ENCODE data around the gene WNT11.
"Not testable (repeated sequence)": the region's sequence is repeated elsewhere in the genome, so short reads cannot be mapped to it uniquely, and the experiment has no call there.

The WNT11 gene

DNA sequence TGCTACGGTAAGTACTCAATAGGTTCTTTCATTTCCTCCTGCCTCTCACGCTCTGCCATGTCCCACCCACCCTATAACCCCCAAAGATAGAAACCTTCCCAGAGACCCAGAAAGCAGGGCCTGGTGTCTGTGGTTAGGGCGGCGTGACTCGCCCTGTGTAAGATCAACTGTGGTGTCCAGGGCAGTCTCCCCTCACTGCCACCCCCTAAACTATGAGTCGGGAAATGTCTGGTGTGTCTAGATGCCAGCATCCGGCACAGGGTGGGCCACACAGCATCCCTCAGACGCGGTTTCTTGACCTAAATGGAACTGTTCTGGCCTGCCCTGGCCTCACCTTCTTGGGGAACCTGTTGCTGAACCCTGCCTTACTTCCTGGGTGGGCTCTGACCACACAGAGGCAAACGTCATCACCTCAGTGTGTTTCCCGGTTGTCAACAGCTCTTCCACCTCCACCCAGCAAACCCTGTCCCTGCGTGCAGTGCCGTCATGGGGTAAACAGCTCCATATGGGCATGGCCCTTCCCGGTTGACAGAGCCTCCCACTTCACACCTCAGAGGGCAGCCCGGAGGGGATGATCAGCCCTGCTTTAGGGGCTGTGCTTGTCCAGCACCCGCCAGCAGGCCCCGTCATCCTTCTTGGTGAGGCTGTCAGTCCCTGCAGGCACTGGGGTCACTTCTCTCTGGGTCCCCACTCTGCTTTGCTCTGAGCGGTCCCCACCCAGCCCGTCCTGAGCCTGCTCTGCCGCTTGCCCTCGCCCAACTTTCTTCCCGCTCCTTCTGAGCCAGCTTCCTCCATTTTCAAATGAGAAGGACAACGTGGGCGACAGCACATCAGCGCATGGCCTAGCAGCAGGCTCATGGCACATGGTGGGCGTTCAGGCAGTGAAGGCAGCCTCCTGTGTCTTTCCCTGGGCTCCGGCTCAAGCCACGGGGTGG lies 6.0 kb downstream of the WNT11 start:
- no peak for DNase-seq

GRCh38 chr11:76198691-76199090 lies 7.6 kb downstream of the WNT11 start:
- not testable (repeated sequence) for DNase-seq

DNA sequence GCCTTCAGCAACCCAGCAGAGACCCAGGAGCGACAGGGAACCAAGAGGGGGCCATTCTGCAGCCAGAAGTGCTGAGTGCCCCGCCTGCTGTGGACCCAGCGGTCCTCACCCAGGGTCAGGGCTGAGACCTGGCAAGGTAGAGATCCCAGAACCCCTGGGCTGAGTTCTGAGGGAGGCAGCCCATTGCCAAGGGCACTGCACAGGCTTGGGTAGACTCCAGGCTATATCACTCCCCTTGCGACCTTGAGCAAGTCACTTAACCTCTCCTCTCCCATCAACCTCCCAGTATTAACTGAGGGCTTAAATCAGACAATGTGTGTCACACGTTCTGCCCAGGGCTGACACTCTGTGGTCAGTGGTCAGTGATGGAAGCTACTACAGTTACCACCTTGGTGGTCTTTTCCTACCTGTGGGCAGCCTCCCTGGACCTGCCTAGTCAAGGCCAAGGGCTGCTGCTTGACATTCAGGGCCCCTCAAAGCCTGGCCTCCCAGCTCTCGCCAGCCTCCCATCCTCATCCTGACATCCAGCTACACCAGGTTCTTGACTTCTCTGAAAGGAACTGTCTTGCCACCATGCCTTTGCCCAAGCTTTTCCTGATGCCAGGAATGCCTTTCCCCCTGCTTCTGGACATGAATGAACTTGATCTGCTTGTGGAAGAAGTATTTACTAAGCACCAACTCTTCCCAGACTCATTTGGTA lies 8.2 kb downstream of the WNT11 start:
- DNase-seq: no peak

DNA sequence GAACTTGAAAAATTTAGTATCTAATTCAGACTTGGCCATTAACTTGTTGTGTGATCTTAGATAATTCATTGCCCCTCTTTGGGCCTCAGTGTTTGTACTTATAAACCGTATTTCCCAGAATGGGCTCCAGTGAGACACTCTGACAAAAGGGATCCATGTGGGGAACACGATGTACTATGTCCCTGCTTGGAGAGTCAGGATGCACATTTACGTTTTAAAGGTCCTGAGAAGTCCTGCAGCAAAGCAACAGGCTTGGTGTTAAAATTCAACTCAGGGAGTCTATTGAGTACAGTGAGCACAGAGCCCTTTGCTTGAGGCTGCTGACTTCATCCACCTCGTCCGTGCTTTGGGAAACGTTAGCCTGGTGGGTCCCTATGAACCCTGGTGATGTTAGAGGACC lies 9.0 kb downstream of the WNT11 start:
- no peak for DNase-seq

DNA sequence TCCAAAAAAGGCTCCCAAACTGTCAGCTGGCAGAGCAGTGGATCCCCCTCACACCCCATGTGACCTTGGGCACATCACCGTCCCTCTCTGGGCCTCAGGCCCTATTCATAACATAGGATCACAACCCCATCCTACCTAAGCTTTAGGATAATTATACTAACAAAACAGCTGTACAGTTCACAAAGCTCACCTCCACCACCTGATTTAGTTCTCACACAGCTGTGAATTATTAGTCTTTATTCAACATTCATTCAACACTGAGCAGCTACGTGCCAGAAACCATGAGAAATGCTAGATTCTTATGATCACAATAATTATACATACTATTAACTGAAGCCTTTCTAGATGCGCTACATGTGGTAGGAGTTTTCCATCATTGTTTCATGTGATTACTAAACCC lies 9.5 kb downstream of the WNT11 start:
- no peak for DNase-seq

DNA sequence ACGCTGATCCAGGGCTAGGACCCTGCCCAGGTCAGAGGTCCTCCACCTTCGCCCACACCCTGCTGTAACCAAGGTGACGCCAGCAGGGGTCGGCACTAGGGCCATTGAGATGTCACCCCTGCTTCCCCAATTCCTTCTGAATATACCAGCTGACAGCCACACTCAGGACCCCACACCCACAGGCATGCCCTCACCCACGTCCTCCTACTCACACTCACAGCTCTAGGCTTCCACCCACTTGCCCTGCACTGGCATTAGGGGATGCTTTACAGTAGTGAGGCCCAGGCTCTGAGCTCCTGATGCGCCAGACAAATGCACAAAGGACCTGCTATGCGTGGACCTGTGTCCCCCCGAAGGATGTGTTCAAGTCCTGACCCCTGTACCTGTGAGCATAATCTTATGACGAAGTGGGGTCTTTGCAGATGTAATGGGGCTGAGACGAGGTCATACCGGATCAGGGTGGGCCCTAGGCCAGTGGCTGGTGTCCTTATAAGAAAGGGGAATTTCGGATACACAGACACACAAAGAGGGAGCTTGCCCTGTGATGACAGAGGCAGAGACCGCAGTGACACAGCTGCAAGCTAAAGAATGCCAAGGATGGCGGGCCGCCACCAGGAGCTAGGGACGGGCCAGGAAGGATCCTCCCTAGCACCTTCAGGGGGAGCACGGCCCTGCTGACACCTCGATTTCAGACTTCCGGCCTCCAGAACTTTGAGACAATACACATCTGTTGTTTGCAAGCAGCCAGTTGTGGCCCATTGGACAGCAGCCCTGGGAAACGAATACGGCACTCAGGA lies 11.2 kb downstream of the WNT11 start:
- no peak for DNase-seq

GRCh38 chr11:76193219-76193618 lies 13.1 kb downstream of the WNT11 start:
- DNase-seq: no peak

GRCh38 chr11:76190376-76190775 lies 15.9 kb downstream of the WNT11 start:
- DNase-seq: no peak

DNA sequence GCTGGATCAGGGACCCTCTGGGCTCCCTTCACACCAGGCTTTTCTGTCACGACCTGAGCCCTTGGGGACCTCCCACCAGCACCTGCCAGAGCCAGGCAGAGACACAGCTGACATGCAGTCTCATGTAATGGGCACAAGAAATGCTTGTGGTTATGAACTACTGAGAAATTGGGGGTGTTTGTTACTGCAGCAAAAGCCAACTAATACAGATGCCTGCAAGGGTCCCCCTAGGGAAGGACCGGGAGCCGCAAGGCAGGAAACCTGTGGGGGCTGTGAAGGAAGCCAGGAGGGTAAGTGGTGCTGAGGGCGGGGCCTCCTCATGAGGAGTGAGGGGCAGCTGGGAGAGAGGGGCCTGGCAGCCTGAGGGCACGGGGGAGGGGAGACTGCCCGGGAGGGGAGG lies 16.6 kb downstream of the WNT11 start:
- no peak for DNase-seq

DNA sequence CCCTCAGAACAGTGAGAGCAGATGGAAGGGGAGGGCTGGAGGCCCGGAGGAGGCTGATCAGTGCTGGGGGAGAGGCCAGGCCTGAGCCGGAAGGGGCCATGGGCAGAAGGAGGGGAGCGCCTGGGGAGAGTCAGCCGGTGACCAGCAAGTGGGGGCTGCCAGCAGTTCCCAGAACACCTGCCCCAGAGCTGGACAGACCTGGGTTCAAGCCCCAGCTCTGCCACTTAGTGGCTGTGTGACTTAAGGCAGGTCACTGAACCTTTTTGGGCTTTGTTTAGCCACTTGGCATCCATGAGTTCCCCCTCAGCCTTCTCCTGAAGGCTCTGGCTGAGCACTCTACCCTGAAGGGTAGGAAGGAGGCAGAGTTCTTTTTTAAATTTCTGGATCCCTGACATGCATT lies 17.4 kb downstream of the WNT11 start:
- DNase-seq: no peak

- DNase-seq: no peak
Observed at GRCh38 chr11:76186776-76187279, 19.5 kb downstream of the WNT11 start.

DNA sequence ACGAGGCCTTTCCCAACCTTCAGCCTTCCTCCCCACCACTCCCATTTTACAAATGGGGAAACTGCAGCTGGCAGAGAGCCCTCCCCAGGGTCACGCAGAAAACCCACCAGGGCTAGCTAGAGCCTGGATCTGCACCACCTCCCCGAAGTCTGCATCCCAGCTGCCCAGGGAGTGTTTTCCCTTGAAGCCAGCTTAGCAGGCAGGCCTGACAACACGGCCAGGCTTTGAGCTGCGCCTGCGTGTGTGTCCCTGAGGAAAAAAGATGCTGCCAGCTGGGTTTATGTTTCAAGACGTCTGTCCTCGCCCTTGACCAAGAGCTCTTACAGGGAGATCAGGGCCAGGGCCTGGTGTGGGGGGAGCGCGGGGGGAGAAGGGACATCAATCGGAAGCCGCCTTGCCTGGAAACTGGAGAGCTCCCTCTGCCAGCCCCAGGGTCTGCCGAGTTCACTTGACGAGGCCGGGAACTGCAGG lies 20.3 kb downstream of the WNT11 start:
- no peak for DNase-seq

GRCh38 chr11:76185511-76185910 lies 20.8 kb downstream of the WNT11 start:
- no peak for DNase-seq

DNA sequence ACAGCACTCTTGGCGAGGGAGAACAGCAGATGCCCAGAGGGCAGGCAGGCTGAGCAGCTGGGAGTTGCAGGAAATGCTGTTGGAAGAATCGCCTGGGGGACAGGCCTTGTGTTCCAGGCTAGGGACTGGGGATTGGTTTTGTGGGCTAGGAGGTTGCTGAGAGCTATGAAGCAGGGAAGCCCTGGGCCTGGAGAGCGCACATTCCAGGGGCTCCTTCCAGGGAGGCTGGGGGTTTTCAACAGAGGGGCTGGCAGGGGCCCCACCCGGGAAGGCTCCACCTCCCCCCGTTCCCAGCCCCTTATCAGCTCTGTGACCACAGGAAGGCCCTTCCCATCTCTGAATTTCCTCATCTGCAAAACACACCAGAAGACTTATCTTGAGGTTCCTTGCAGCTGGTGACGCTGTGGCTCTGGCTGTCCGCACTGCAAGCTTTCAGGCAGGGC lies 21.7 kb downstream of the WNT11 start:
- no peak for DNase-seq

- DNase-seq: no peak
Observed at GRCh38 chr11:76181371-76181770, 24.9 kb downstream of the WNT11 start.

GRCh38 chr11:76179147-76179546 lies 27.2 kb downstream of the WNT11 start:
- no peak for DNase-seq

- DNase-seq: no peak
Observed at GRCh38 chr11:76177250-76177686, 29.0 kb downstream of the WNT11 start.

GRCh38 chr11:76176463-76176862 lies 29.8 kb downstream of the WNT11 start:
- no peak for DNase-seq

DNA sequence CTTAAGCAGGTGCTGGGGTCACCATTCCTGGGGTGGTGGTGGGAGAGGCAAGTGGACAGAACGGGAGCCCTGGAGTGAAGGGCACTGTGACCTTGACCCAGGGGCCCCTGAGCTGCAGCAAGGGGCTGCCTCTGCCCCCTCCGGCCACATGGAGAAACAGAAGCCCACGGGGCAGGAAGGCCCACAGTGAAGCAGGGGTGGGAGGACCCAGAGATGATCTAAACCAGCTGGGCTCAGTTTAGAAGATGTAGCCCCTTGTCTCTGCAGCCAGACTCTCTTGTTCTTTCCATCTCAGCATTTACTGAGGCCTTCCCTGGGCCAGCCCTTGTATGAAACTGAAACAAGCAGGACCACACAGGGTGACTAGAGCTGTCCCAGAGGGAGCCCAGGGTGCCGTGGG lies 30.5 kb downstream of the WNT11 start:
- DNase-seq: no peak

DNA sequence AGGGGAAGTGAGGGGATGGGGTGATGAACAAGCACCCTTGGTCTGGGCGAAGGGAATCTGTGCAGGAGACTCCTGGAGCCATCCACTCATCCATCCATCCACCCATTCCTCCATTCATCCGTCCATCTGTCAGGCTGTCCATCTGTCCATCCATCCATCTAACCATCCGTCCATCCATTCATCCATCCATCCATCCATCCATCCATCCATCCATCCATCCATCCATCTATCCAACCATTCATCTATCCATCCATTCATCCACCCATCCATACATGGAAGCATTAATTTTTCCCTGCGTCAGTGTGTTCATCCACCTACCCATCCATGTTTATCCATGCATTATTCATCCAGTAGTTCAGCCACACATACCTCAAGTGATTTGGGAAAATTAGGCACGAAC lies 32.0 kb downstream of the WNT11 start:
- DNase-seq: no peak

GRCh38 chr11:76173663-76174062 lies 32.6 kb downstream of the WNT11 start:
- no peak for DNase-seq

- no peak for DNase-seq
Observed at GRCh38 chr11:76172583-76172982, 33.7 kb downstream of the WNT11 start.

- no peak for DNase-seq
Observed at GRCh38 chr11:76170468-76170867, 35.8 kb downstream of the WNT11 start.

All from CD4-positive, alpha-beta T cell treated with Interferon gamma for 1 hour (primary cell).